GM21381 (cell line): ENCODE results near the gene COX7B2.

Experiments used
- ATAC-seq: cut with Tn5 transposase; IDR thresholded peaks from one replicate; pipeline ENCODE4 v1.9.1; 2021; ENCODE audit warnings: mild to moderate bottlenecking, moderate library complexity; ENCODE audit not compliant: unreplicated experiment

Gene COX7B2

GRCh38 chr4:46720055-46720454 is 189.0 kb downstream of the COX7B2 start:
- no peak for ATAC-seq

- ATAC-seq: no peak
Observed at GRCh38 chr4:46717950-46718349, 191.1 kb downstream of the COX7B2 start.

GRCh38 chr4:46715468-46715867 is 193.6 kb downstream of the COX7B2 start:
- no peak for ATAC-seq

- no peak for ATAC-seq
Observed at GRCh38 chr4:46698891-46699290, 210.2 kb downstream of the COX7B2 start.
